GM12873 (cell line): ENCODE results near the gene CD163L1.
A peak's percentile ranks its signal among the peaks of the same experiment; 100 is the strongest.

ENCODE experiments used
- CTCF ChIP-seq: IDR thresholded peaks from 2 replicates; pipeline ENCODE4 v1.5.1; 2012; ENCODE audit warnings: low read depth, mild to moderate bottlenecking, moderate library complexity, low read length, control low read depth; ENCODE audit not compliant: insufficient read depth; ENCODE audit errors: missing control alignments

The CD163L1 gene

GRCh38 chr12:7374423-7375144, 69.4 kb downstream of the CD163L1 start:
- peak; percentile 67 for TF ChIP-seq CTCF

- no peak for TF ChIP-seq CTCF
Measured at GRCh38 chr12:7373226-7373625, 70.7 kb downstream of the CD163L1 start.

- TF ChIP-seq CTCF: no peak
Measured at GRCh38 chr12:7369274-7369729, 74.7 kb downstream of the CD163L1 start.

GRCh38 chr12:7362734-7363133, 81.2 kb downstream of the CD163L1 start:
- TF ChIP-seq CTCF: no peak

GRCh38 chr12:7361265-7361664, 82.7 kb downstream of the CD163L1 start:
- TF ChIP-seq CTCF: no peak

GRCh38 chr12:7354529-7354928, 89.4 kb downstream of the CD163L1 start:
- no peak for TF ChIP-seq CTCF

- no peak for TF ChIP-seq CTCF
Measured at GRCh38 chr12:7352661-7353060, 91.3 kb downstream of the CD163L1 start.
